ENCODE measurements around the gene PLA2G1B.

GRCh38 chr12:120327593-120327992 lies at the start of gene PLA2G1B:
- TF ChIP-seq CTCF (IDR thresholded peaks at IDR 0.05) (no peak), POLR2AphosphoS5 (IDR thresholded peaks at IDR 0.05) (no peak), EP300 (IDR thresholded peaks at IDR 0.05) (no peak)

All from upper lobe of left lung (tissue), 4 donors.